GM19395 (cell line): ENCODE data around the gene MILR1.
A peak's percentile ranks its signal among the peaks of the same experiment; 100 is the strongest.
"Not testable (repeated sequence)": the region's sequence is repeated elsewhere in the genome, so short reads cannot be mapped to it uniquely, and the experiment has no call there.

Source experiments
- ATAC-seq: cut with Tn5 transposase; IDR thresholded peaks from one replicate; pipeline ENCODE4 v1.9.1; 2021; ENCODE audit warnings: mild to moderate bottlenecking, moderate library complexity; ENCODE audit not compliant: unreplicated experiment

The MILR1 gene, protein sequence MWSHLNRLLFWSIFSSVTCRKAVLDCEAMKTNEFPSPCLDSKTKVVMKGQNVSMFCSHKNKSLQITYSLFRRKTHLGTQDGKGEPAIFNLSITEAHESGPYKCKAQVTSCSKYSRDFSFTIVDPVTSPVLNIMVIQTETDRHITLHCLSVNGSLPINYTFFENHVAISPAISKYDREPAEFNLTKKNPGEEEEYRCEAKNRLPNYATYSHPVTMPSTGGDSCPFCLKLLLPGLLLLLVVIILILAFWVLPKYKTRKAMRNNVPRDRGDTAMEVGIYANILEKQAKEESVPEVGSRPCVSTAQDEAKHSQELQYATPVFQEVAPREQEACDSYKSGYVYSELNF

DNA sequence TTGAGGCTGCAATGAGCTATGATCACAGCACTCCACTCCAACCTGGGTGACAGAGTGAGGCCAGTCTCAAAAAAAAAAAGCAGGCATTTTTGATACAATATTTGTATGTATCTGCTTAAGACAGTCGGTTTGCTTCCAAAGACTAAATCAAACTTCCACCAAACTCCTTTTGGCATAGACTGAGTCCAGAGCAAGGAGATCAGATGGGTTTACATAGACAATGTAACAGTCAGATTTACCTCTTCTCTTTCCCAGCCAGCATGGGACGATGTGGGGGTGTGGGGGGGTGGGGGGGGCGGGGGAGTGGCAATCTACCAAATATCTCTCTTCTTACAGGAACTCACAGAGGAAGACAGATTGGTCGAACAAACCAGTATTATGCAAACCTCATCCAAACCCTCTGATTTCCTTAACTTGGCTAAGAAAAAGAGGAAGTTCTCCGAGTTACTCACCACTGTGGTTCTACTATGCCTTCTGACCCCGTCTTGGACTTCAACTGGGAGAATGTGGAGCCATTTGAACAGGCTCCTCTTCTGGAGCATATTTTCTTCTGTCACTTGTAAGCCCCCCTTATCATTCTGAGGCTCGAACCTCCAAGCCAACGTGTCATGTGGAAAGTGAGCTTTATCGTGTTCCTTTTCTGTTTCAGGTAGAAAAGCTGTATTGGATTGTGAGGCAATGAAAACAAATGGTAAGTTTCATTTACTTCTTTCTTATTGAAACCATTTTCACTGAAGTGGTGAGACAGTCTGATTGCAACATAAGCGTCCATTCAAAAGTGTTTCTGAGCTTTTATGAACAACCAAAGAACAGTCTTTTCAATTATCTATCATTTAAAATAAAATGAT is at the start of gene MILR1:
MILR1 (plus strand) TSS at position 451 of the 848 bp plus-strand sequence; CDS start at position 505, 54 bp downstream.
- ATAC-seq = peak; percentile 78

DNA sequence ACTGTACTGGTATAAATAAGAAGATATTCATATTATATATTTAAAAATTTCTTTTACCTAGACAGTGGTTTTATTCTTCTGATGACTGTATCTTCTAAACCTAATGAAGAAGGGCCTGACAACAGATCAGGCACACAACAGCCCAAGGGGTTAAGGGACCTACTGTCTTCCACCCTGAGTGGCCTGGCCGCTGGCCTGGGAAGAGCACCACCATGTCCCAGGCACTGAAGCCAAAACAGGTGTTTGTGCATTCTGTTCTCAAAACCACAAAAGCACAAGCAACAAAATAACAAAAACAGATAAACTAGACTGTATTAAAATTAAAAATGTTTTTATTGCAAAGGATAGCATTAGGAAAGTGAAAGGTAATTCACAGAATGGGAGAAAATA is 49.2 kb upstream of the MILR1 start:
- no peak for ATAC-seq

DNA sequence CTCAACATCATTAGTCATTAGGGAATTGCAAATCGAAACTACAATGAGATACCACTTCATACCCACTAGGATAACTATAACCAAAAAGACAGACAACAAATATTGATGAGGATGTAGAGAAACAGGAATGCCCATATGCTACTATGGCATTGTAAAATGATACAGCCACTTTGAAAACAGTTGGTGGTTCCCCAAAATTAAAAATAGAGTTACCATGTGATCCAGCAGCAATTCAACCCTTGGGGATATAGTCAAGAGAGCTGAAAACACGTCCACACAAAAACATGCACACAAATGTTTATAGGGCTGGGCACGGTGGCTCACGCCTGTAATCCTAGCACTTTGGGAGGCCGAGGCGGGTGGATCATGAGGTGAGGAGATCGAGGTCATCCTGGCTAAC is 48.3 kb upstream of the MILR1 start:
- ATAC-seq = no peak

DNA sequence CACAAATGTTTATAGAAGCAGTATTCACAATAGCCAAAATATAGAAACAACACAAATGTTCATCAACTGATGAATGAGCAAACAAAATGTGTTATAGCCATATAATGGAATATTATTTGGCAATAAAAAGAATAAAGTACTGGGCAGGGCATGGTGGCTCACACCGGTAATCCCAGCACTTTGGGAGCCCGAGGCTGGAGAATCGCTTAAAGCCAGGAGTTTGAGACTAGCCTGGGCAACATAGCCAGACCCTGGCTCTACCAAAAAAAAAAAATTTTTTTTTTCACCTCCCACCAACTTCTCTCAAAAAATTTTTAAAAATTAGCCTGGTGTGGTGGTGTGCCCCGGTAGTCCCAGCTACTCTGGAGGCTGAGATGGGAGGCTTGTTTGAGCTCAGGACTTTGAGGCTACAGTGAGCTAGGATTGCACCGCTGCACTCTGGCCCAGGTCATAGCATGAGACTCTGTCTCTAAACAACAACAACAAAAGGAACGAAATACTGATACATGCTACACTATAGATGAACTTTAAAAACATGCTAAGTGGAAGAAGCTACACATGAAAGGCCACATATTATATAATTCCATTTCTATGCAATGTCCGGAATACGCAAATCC is 47.6 kb upstream of the MILR1 start:
- ATAC-seq = no peak

DNA sequence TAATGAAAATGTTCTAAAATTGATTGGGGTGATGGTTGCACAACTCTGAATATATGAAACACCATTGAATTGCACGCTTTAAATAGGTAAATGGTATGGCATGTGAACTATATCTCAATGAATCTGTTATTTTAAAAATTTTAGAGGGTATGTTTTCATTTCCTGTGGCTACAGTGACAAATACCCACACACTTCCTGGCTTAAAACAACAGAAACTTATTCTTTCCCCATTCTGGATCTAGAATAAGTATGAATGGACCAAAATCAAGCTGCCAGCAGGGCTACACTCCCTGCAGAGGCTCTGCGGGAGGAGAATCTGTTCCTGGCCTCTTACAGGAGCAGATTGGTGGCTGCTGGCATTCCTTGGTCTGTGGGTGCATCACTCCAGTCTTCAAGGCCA is 47.0 kb upstream of the MILR1 start:
- ATAC-seq = no peak

DNA sequence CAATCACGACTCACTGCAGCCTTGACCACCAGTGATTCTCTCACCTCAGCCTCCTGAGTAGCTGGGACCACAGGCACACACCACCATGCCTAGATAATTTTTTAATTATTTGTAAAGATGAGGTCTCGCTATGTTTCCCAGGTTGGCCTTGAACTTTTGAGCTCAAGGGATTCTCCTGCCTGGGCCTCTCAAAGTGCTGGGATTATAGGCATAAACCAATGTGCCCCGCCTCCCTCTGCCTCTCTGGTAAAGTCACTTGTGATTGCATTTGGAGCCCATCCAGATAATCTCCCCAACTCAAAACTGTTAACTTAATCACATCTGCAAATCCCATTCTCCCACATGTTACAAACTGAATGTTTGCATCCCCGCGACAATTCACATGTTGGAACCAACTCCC is 46.4 kb upstream of the MILR1 start:
- no peak for ATAC-seq

DNA sequence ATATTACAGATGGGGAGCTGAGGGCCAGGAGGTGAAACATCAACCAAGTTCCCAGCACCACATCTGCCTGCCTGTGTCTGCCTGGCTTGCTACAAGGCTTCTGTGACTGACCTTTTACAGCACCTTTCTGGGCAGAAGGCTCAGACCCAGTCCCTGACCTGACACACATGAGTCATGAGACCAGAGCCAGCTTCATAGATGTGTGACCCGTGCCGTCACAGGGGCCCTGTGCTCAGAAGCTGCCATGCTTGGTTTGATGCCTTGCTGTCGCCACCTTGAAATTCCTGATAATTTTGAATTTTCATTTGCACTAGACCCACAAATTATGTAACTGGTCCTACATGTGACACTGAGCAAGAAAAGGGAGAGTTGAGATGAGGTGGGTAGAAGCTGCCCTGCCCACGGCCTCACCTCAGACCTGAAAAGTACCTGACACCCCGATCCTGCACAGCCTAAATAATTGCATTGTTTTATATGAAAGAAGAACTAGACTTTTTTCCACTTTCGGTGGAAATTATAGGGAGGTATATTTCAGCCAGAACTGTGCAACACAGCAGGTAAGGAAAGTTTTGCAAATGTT is 44.9 kb upstream of the MILR1 start:
- ATAC-seq = no peak

DNA sequence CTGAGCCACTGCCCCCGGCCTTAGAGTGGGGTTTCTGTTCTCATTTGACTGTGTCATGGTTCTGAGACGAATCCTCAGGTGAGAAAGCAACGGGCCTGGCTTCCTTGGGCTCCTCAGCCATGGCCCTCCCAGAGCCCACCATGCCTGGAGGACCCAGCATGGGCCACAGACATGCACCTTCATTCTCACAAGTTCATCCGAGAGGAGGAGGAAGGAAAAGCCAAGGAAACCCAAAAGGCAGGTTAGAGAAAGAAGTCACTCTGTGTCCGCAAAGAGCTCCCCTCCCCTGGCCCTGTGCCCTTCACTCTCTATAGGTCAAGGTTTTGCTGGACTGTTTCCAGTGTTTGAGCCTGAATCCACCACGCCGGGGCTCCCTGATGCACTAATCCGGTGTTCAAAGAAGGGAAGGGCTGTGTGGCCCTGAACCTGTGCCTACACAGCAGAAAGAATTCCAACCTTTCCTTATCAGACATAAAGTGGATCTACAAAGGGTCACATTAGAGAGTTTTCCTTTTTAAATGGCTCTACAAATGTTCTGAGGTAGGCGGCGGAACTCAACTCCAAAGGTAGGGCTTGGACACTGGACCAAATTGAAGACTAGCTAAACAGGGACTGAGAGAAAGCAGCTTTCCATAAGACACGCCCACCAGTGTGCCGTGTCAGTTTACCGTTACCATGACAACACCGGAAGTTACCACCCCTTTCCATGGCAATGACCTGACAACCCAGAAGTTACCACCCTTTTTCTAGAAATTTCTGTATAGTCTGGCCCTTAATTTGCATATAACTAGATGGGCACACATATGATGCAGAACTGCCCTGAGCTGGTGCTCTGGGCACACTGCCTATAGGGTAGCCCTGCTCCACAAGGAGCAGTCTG is 42.4 kb upstream of the MILR1 start:
- no peak for ATAC-seq

DNA sequence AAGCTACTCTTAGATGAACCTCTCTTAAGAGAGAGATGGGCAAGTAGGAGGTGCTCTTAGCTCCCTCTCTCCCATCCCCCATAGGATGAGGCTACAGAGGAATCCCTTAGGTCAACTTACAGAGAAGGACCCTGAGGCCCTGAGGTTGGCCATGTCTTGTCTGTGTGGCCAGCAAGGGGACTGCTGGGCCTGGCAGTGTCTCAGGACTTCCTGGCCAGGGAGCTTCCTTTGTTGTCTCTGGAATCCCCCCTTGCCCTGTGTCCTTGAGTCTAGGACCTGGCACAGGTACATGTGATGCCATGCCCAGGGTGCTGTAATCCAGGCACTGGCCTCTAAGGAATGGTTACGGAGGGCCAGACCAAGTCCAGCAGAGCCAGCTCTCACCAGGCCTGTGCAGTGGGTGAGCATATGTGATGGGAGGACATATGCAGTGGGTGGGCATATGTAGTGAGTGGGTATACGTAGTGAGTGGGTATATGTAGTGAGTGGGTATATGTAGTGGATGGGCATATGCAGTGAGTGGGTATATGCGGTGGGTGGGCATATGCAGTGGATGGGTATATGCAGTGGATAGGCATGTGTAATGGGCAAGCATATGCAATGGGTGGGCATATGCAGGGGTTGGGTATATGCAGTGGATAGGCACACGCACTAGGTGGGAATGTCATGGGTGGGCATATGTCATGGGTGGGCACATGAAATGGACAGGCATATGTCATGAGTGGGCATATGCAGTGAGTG is 38.0 kb upstream of the MILR1 start:
- no peak for ATAC-seq

DNA sequence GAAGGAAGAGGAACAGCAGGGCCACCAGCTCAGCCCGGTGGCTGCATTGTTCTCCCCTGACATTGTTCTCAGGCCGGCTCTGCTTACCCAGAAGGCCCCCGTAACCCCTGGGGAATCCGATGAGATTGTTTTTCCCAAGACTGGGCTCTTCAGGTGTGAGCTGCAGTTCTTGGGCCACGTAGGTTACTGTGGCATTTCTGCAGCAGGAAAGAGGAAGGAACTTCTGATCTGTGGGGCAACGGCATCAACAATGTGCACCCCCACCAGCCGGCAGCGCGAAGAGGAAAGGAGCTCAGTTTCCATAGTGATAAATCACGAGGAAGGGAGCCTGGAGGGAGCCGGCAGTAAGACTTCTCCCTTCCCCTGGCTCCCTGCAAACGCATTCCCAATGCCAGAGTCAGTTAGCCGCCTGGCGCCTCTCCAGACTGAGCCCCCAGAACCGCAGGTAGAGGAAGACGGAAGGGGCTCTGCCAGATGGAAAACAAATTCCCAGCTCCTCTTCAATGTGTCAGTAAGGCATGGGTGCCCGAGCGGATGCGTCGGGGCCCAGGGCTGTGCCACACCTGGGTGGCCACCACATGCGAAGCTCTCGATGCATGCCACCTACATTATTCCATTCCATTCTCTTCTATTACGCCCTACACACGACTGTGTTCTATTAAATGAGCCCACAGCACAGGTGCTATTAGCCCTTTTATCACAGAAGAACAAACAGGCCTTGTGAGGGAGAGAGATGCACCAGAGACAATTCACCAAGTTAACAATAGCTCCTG is 36.7 kb upstream of the MILR1 start:
- no peak for ATAC-seq

DNA sequence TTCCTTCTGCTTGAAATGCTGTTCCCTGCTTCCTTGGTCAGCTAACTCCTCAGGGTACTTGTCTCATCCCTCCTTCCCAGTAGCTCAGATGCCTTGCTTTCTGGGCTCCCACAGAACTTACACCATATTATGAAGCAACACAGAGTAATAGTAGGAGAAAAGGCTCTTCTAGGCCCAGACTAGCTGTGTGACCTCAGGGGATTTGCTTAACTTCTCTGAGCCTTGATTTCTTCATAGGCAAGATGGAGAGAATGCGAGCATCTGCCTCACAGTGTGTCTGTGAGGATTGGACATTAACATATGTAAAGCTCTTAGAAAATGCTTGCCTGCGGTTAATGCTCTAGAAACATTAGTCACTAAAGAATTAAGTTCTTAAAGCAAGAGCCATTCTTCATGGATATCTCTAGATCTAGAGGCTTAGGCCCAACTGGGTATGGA is 36.0 kb upstream of the MILR1 start:
- ATAC-seq = no peak

DNA sequence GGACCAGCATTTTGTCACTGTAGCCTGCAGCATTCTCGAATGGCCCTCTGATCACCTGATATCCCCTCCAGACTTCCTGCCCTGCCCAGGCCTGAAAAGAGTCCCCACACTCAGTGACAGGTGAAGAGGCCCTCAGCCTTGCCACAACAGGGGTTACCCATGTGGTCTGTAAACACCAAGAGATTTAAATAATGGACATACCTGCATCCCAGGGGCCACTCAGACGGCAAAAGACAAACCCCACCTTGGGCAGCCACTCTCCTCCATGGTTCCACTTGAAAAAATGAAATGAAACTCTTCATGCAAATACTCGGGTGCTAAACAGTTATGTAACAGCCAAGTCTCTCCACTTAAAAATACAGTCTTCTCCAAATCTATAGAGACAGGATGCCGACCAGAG is 35.4 kb upstream of the MILR1 start:
- ATAC-seq = peak; percentile 74

DNA sequence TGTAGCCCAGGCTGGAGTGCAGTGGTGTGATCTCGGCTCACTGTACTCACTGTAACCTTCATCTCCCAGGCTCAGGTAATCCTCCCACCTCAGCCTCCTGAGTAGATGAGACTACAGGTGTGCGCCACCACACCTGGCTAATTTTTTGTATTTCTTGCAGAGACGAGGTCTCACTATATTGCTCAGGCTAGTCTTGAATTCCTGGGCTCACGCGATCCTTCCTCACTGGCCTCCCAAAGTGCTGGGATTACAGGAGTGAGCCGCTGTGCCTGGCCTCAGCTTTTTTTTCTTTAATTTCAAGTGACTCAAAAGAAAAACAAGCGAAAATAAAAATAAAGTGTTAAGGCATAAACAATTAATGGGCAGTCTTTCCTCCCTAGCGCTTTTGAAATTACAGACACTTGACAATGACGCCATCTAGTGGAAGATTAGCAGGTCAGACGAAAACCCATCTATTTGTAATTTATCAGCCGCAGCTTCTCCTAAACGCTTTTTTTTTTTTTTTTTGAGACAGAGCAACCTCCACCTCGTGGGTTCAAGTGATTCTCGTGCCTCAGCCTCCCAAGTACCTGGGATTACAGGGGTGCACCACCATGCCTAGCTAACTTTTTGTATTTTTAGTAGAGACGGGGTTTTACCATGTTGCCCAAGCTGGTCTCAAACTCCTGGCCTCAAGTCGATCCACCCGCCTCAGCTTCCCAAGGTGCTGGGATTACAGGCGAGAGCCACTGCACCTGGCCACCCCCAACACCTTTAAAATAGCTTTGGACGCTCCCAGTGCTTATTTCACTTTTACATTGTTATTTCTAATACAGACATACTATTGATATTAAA is 30.2 kb upstream of the MILR1 start:
- ATAC-seq = no peak

DNA sequence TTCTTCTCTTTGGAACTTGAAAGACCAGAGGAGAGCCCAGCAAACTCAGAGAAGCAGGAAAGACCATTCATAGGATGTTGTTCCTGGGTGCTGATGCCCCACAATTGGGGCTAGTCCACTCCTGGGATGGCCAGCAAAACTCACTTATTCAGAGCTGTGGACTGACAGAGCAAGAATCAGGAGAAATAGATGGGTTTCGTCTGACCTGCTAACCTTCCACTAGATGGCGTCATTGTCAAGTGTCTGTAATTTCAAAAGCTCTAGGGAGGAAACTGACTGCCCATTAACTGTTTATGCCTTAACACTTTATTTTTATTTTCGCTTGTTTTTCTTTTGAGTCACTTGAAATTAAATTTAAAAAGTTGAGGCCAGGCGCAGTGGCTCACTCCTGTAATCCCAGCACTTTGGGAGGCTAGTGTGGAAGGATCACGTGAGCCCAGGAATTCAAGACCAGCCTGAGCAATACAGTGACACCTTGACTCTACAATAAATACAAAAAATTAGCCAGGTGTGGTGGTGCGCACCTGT is 28.7 kb upstream of the MILR1 start:
- peak; percentile 67 for ATAC-seq

DNA sequence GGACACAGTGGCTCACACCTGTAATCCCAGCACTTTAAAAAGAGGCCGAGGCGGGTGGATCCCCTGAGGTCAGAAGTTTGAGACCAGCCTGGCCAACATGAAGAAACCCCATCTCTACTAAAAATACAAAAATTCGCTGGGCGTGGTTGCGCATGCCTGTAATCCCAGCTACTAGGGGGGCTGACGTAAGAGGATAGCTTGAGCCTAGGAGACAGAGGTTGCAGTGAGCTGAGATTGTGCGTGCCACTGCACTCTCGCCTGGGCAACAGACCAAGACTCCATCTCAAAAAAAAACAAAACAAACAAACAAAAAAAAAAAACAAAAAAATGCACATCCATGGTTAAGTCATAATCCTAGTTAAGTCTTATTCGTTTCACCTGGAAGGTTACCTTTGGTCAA is 26.8 kb upstream of the MILR1 start:
- not testable (repeated sequence) for ATAC-seq

DNA sequence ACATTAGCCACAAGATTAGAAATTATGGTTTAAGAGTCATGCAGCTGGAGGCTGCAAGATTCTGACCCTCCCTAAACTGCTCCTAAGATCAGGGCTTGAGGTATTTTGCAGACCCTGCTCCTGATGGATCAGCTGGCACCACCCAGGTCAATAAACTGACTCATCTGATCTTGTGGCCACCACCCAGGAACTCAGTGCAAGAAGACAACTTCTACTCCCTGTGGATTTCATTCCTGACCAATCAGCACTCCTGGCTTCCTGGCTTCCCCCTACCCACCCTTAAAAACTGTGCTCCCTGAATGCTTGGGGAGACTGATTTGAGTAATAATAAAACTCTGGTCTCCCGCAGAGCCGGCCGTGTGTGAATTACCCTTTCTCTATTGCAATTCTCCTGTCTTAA is 25.0 kb upstream of the MILR1 start:
- ATAC-seq = no peak

DNA sequence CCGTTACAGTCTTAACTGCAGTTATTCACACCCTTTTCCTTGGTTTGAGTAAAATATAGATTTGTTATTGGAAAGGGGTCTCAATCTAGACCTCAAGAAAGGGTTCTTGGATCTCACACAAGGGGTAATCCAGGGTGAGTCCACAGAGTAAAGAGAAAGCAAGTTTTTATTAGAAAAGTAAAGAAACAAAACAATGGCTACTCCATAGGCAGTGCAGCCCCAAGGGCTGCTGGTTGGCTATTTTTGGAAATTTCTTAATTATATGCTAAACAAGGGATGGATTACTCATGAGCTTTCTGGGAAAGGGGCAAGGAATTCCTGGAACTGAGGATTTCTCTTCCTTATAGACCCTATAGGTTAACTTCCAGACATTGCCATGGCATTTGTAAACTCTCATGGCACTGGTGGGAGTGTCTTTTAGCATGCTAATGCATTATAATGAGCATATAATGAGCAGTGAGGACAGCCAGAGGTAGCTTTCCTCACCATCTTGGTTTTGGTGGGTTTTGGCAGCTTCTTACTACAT is 24.5 kb upstream of the MILR1 start:
- no peak for ATAC-seq

DNA sequence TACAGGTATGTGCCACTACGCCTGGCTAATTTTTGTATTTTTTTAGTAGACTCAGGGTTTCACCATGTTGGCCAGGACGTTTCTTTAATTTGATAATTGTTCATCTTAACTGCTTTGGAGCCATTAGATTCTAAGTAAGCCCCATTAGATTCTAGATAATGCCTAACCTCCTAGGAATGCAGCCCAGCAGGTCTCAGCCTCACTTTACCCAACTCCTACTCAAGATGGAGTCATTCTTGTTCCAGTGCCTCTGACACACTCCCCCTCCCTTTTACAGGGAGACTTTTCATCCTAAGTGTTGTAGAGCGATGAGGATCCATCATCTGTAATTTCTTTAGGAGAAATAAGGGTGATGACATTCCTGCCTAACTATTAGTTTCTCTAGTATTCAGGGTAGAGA is 23.7 kb upstream of the MILR1 start:
- no peak for ATAC-seq
